Measurements from ENCODE around the gene AUTS2.

AUTS2 gene

DNA sequence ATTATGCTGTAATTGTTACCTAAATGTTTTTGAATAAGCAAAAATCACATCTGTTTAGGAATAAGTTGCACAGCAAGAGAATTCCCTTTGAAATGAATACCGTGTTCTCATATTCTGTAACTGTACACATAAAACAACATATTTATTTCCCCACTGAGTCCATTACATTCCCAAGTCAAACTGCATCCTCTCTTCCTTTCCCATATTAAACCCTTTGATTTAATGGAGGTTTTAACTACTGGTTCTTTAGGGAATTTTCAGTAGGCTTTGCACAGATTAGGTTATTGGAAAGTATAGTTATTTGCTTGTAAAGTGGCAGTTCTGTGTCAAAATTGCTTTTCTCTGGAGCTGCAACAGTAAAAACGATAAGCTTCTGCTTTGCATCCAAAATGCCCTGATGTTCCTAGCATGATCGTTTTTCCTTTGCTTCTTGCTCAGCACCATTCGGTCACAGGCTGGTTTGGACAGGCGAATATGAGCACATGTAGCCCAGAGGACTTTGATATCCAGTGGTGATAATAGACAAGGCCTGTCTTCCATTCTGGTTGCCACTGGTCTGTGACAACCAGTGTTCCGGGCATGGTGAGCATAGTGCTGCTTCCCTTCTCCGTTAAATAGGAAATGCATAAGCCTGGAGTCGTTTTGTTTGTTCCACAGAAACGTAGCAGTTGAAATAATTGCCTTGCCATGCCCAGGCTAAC is 696.1 kb downstream of the AUTS2 start:
- DNase-seq: no peak
- TF ChIP-seq, protein P1, sequence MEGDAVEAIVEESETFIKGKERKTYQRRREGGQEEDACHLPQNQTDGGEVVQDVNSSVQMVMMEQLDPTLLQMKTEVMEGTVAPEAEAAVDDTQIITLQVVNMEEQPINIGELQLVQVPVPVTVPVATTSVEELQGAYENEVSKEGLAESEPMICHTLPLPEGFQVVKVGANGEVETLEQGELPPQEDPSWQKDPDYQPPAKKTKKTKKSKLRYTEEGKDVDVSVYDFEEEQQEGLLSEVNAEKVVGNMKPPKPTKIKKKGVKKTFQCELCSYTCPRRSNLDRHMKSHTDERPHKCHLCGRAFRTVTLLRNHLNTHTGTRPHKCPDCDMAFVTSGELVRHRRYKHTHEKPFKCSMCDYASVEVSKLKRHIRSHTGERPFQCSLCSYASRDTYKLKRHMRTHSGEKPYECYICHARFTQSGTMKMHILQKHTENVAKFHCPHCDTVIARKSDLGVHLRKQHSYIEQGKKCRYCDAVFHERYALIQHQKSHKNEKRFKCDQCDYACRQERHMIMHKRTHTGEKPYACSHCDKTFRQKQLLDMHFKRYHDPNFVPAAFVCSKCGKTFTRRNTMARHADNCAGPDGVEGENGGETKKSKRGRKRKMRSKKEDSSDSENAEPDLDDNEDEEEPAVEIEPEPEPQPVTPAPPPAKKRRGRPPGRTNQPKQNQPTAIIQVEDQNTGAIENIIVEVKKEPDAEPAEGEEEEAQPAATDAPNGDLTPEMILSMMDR (IDR thresholded peaks at IDR 0.05): no peak
- H3K27me3 ChIP-seq: no peaks in the 10 kb centered on the region
- H3K4me3 ChIP-seq: no peak overlapping the region
- intact Hi-C loops (cut with DNase I; ENCODE audit: low total_unique reads): no loop called here
- no peaks in the 10 kb centered on the region for H3K4me1 ChIP-seq
- H3K9me3 ChIP-seq: no peaks in the 10 kb centered on the region
- H3K36me3 ChIP-seq: no peaks in the 10 kb centered on the region
- H3K27ac ChIP-seq: no peak overlapping the region

DNA sequence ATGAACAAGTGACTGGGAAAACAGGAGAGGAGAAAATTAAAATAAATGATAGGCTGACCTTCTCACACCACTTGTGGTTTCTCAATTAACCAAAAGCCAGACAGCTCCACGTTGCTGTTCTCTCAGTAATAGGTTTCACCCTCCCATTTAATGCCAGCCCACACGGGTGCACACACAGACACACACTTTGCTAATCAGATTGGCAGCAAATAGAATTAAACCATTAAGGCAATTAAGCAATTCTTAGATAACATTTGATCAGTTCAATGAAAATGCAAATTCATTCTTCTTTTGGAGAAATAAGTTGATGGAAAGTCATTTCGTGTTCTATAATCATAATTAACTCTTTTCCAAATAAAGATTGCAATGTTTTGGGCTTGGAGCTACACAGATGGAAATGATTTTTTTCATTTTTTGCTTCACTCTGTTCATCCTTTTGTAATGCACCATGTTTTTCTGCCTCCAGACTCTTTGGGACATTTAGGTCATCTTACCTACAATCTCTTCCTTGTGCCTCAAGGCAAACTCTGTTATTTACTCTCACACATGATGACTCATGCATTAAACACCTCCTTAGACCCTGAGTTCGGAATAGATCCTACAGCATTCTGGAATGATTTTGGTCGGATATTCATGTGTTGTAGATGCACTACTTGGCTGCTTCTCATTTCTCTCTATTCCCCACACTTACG is 700.7 kb downstream of the AUTS2 start:
- DNase-seq: no peak
- H3K4me1 ChIP-seq: no peaks in the 10 kb centered on the region
- intact Hi-C loops (cut with DNase I; ENCODE audit: low total_unique reads): no loop called here
- no peak overlapping the region for H3K4me3 ChIP-seq
- no peaks in the 10 kb centered on the region for H3K27me3 ChIP-seq
- no peaks in the 10 kb centered on the region for H3K36me3 ChIP-seq
- H3K27ac ChIP-seq: no peak overlapping the region
- TF ChIP-seq, protein P1 (IDR thresholded peaks at IDR 0.05): no peak
- no peaks in the 10 kb centered on the region for H3K9me3 ChIP-seq

DNA sequence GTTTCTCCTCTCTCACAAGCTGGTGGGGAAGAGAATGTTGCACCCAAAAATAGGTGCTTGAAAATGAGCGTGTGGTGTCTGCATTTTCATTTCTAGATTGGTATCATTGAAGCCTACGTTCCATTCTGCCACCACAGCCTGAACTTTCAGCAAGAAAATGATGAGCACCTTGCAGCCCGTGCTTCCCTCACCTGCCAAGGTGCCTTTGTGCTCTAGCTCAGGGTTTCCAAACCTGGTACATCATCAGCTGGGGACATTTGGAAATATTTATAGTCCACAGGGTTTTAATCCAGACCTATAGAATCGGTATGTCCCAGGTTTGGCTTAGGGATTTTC is 701.2 kb downstream of the AUTS2 start:
- Histone ChIP-seq H3K27me3 (no peaks in the 10 kb centered on the region), H3K9me3 (no peaks in the 10 kb centered on the region), H3K27ac (no peak overlapping the region), H3K4me1 (no peaks in the 10 kb centered on the region), H3K36me3 (no peaks in the 10 kb centered on the region), H3K4me3 (no peak overlapping the region)
- TF ChIP-seq, protein P1 (IDR thresholded peaks at IDR 0.05): no peak
- intact Hi-C loops (cut with DNase I; ENCODE audit: low total_unique reads): no loop called here
- no peak for DNase-seq

DNA sequence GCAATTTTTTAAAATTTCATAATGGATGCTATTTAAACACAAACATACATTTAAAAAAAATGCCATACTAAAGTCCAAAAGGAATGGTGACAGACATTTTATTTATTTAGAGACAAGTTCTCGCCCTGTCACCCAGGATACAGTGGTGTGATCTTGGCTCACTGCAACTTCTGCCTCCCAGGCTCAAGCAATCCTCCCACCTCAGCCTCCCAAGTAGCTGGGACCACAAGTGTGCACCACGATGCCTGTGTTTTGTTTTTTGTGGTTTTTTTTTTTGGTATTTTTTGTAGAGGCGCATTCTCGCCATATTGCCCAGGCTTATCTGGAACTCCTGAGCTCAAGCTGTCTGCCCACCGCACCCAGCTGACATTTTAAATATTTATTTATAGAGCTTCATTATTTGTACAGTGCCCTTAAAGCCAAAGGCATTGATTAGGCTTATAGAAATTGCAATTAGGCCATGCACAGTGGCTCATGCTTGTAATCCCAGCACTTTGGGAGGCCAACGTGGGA is 703.5 kb downstream of the AUTS2 start:
- H3K36me3 ChIP-seq: no peaks in the 10 kb centered on the region
- H3K9me3 ChIP-seq: no peaks in the 10 kb centered on the region
- no peak for DNase-seq

DNA sequence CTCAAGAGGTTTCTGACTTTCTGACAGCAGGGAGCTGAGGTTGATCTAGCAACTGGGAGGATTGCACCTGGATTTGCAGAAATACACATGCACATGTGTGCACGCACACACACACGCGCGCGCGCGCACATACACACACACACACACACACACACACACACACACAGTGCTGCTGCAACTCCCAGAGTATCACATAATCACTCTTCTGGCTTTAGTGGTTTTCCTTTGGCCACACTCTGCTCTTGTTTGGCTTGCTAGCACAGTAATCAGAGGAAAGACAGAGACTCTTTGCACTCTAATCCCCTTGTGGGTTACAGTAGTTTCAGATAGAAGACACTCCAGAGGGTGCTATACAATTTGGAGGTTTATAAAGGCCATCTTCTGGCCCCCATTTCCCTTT is 705.0 kb downstream of the AUTS2 start:
- intact Hi-C loops (cut with DNase I; ENCODE audit: low total_unique reads): no loop called here
- H3K27ac ChIP-seq: no peak overlapping the region

More for the DNA sequence above, 703.5 kb downstream of the AUTS2 start:
- intact Hi-C loops (cut with DNase I; ENCODE audit: low total_unique reads): no loop called here
- Histone ChIP-seq H3K27ac (no peak overlapping the region), H3K4me3 (no peak overlapping the region), H3K4me1 (no peaks in the 10 kb centered on the region), H3K27me3 (no peaks in the 10 kb centered on the region)
- TF ChIP-seq, protein P1 (IDR thresholded peaks at IDR 0.05): no peak

More for the DNA sequence above, 705.0 kb downstream of the AUTS2 start:
- Histone ChIP-seq H3K4me1 (no peaks in the 10 kb centered on the region), H3K27me3 (no peaks in the 10 kb centered on the region), H3K9me3 (no peaks in the 10 kb centered on the region), H3K4me3 (no peak overlapping the region), H3K36me3 (no peaks in the 10 kb centered on the region)
- DNase-seq: no peak
- TF ChIP-seq, protein P1 (IDR thresholded peaks at IDR 0.05): no peak
